Motor neuron (in vitro differentiated cells): Measurements from ENCODE around the gene SEMA3B. TPM values are rescaled to one million over a fixed set of nuclear protein-coding genes. Genes with fewer than 3 reads are reported as not detected.
"Not testable (repeated sequence)": the region's sequence is repeated elsewhere in the genome, so short reads cannot be mapped to it uniquely, and the experiment has no call there.

Experiments used
- ATAC-seq, 8 experiments: fragments of 200-7000 bp; cut with Tn5 transposase; replicated peaks in 6 of 8; 2 replicates each; pipeline ENCODE4 v1.8.0; 2021; ENCODE audit warnings: mild to moderate bottlenecking in 8 of 8, moderate library complexity in 8 of 8
- H3K27ac ChIP-seq, 2 donors: fragments of 250-450 bp; sonication (Bioruptor Pico); 2 replicates each; pipeline ENCODE4 v1.9.0; 2021; ENCODE audit warnings: antibody characterized with exemption in 2 of 2, mild to moderate bottlenecking in 2 of 2, moderate library complexity in 1 of 2
- H3K4me1 ChIP-seq, 2 donors: fragments of 250-450 bp; sonication (Bioruptor Pico); replicated peaks in 1 of 2; 2 replicates each; pipeline ENCODE4 v1.6.1; 2021; ENCODE audit warnings: antibody characterized with exemption in 2 of 2, mild to moderate bottlenecking in 2 of 2, moderate library complexity in 1 of 2
- H3K4me3 ChIP-seq, 5 donors: fragments of 250-450 bp; sonication (Bioruptor Pico); 2 replicates each; pipeline ENCODE4 v1.9.0; 2021; ENCODE audit warnings: antibody characterized with exemption in 5 of 5, mild to moderate bottlenecking in 5 of 5, moderate library complexity in 4 of 5
- WGBS, 10 experiments: fragments of 450-650 bp; shearing (Covaris generic); methylation state at CpG; one replicate each; pipeline ENCODE4 v1.0.0; 2022; 5-methylcytosine and 5-hydroxymethylcytosine counted together
- in situ Hi-C, 9 experiments: fragments of 400-800 bp; cut with MboI; loops; one replicate each; pipeline ENCODE4 v1.15.0; 2021; ENCODE audit warnings: low sequenced_read_pairs in 9 of 9, low pct_unique_long_range_greater_than_20kb in 2 of 9; ENCODE audit not compliant: unreplicated experiment in 9 of 9
- total RNA-seq, 8 experiments: library from RNA; unstranded; fragments of 300-600 nt; gene quantifications; 2 replicates each; pipeline versions ENCODE4 v1.2.3 to v1.2.4, GENCODE V29; 2022

SEMA3B gene
- total RNA-seq, 8 experiments from 2014 or later: 2.0 to 20.8 (median 6.9) TPM

- ATAC-seq: peak in 5 of 8 experiments; percentile 43 to 54 (median 50)
- Histone ChIP-seq H3K4me3 (peak overlapping the region in 3 of 5 donors; percentile 2 to 14 (median 12)), H3K4me1 (peaks cover 53 to 61% of the 10 kb centered on the region in 2 donors), H3K27ac (peak overlapping the region; percentile 89 to 92)
- WGBS, 10 experiments: 0% methylated on average over 1 to 2 of the region's 4 CpGs; no CpG with 5 or more reads in 8 of the 10 experiments
- in situ Hi-C loops: no loop called here
Measured at GRCh38 chr3:50241163-50241562, 27.8 kb upstream of the SEMA3B start.

- H3K27ac ChIP-seq: peak overlapping the region; percentile 89 to 92
- peaks cover 59 to 67% of the 10 kb centered on the region in 2 donors for H3K4me1 ChIP-seq
- in situ Hi-C loops: no loop called here
- no peak for ATAC-seq
- WGBS, 10 experiments: 28 to 40% methylated on average over 1 to 3 of the region's 7 CpGs; no CpG with 5 or more reads in 8 of the 10 experiments
- peak overlapping the region in 2 of 5 donors; percentile 12 to 14 for H3K4me3 ChIP-seq
Measured at GRCh38 chr3:50241713-50242380, 27.1 kb upstream of the SEMA3B start.

- Histone ChIP-seq H3K27ac (peak overlapping the region in 1 of 2 donors; percentile 92), H3K4me3 (no peak overlapping the region), H3K4me1 (peaks cover 64 to 72% of the 10 kb centered on the region in 2 donors)
- in situ Hi-C loops: no loop called here
- 0% methylated on average over 1 of the region's 3 CpGs; no CpG with 5 or more reads in 9 of the 10 experiments for WGBS, 10 experiments
- no peak for ATAC-seq
Measured at GRCh38 chr3:50242381-50242770, 26.6 kb upstream of the SEMA3B start.

GRCh38 chr3:50242851-50243542, 25.9 kb upstream of the SEMA3B start:
- H3K27ac ChIP-seq: peak overlapping the region in 1 of 2 donors; percentile 92
- H3K4me3 ChIP-seq: no peak overlapping the region
- in situ Hi-C loops: no loop called here
- peaks cover 66 to 79% of the 10 kb centered on the region in 2 donors for H3K4me1 ChIP-seq
- ATAC-seq: no peak
- WGBS, 10 experiments: 17 to 70% (median 44%) methylated on average over 2 to 6 of the region's 14 CpGs; no CpG with 5 or more reads in 6 of the 10 experiments

GRCh38 chr3:50243543-50243895, 25.4 kb upstream of the SEMA3B start:
- 84 to 100% (median 95%) methylated on average over 1 to 4 of the region's 4 CpGs; no CpG with 5 or more reads in 4 of the 10 experiments for WGBS, 10 experiments
- peaks cover 63 to 81% of the 10 kb centered on the region in 2 donors for H3K4me1 ChIP-seq
- no peak overlapping the region for H3K4me3 ChIP-seq
- H3K27ac ChIP-seq: no peak overlapping the region
- in situ Hi-C loops: no loop called here
- no peak for ATAC-seq

- H3K4me3 ChIP-seq, in situ Hi-C loops, ATAC-seq: not testable (repeated sequence)
- peak overlapping the region; percentile 91 to 94 for H3K27ac ChIP-seq
- peaks cover 56 to 71% of the 10 kb centered on the region in 2 donors for H3K4me1 ChIP-seq
- 80% methylated on average over 1 of the region's 6 CpGs; no CpG with 5 or more reads in 8 of the 10 experiments for WGBS, 10 experiments
Measured at GRCh38 chr3:50244813-50245212, 24.1 kb upstream of the SEMA3B start.

- 40 to 90% (median 54%) methylated on average over 1 to 7 of the region's 16 CpGs; no CpG with 5 or more reads in 6 of the 10 experiments for WGBS, 10 experiments
- Histone ChIP-seq H3K4me1 (peaks cover 55 to 68% of the 10 kb centered on the region in 2 donors), H3K27ac (peak overlapping the region; percentile 91 to 94), H3K4me3 (peak overlapping the region in 3 of 5 donors; percentile 22 to 29 (median 28))
- in situ Hi-C loops: no loop called here
- peak in 1 of 8 experiments; percentile 0 for ATAC-seq
Measured at GRCh38 chr3:50245251-50245745, 23.6 kb upstream of the SEMA3B start.

GRCh38 chr3:50245831-50246516, 23.0 kb upstream of the SEMA3B start:
- H3K4me1 ChIP-seq: peaks cover 48 to 64% of the 10 kb centered on the region in 2 donors
- in situ Hi-C loops: no loop called here
- 6 to 60% (median 19%) methylated on average over 1 to 5 of the region's 25 CpGs; no CpG with 5 or more reads in 6 of the 10 experiments for WGBS, 10 experiments
- H3K4me3 ChIP-seq: peak overlapping the region; percentile 5 to 29 (median 22)
- ATAC-seq: peak; percentile 72 to 95 (median 84)
- H3K27ac ChIP-seq: peak overlapping the region; percentile 91 to 94

GRCh38 chr3:50246517-50246954, 22.4 kb upstream of the SEMA3B start:
- Histone ChIP-seq H3K4me3 (peak overlapping the region in 4 of 5 donors; percentile 5 to 29 (median 25)), H3K4me1 (peaks cover 42 to 59% of the 10 kb centered on the region in 2 donors), H3K27ac (peak overlapping the region; percentile 91 to 94)
- in situ Hi-C loops: no loop called here
- 0 to 33% methylated on average over 1 to 2 of the region's 10 CpGs; no CpG with 5 or more reads in 8 of the 10 experiments for whole genome bisulfite sequencing, 10 experiments
- ATAC-seq: peak; percentile 60 to 78 (median 74)

GRCh38 chr3:50248387-50248786, 20.6 kb upstream of the SEMA3B start:
- peak overlapping the region in 1 of 2 donors; percentile 91 for H3K27ac ChIP-seq
- WGBS, 10 experiments: 0 to 100% (median 10%) methylated on average over 1 to 2 of the region's 3 CpGs; no CpG with 5 or more reads in 7 of the 10 experiments
- in situ Hi-C loops: no loop called here

GRCh38 chr3:50249457-50249856, 19.5 kb upstream of the SEMA3B start:
- in situ Hi-C loops: no loop called here
- 37 to 90% methylated on average over 2 of the region's 5 CpGs; no CpG with 5 or more reads in 8 of the 10 experiments for WGBS, 10 experiments
- Histone ChIP-seq H3K4me1 (peaks cover 29 to 43% of the 10 kb centered on the region in 2 donors), H3K4me3 (no peak overlapping the region), H3K27ac (no peak overlapping the region)
- no peak for ATAC-seq

More at GRCh38 chr3:50248387-50248786, 20.6 kb upstream of the SEMA3B start:
- ATAC-seq: no peak
- Histone ChIP-seq H3K4me1 (peaks cover 29 to 43% of the 10 kb centered on the region in 2 donors), H3K4me3 (no peak overlapping the region)

GRCh38 chr3:50250514-50250913, 18.4 kb upstream of the SEMA3B start:
- 100% methylated on average over 1 of the region's 4 CpGs; no CpG with 5 or more reads in 6 of the 10 experiments for WGBS, 10 experiments
- H3K27ac ChIP-seq: no peak overlapping the region

More at GRCh38 chr3:50250514-50250913, 18.4 kb upstream of the SEMA3B start:
- H3K4me3 ChIP-seq: no peak overlapping the region
- peaks cover 20 to 36% of the 10 kb centered on the region in 2 donors for H3K4me1 ChIP-seq
- in situ Hi-C loops: no loop called here
- ATAC-seq: no peak
